ENCODE results near the gene KNDC1. TPM values are rescaled to one million over a fixed set of nuclear protein-coding genes. Genes with fewer than 3 reads are reported as not detected.

The KNDC1 gene
- total RNA-seq, 2 donors from 2014 or later, result 0.19 to 0.26 TPM

DNA sequence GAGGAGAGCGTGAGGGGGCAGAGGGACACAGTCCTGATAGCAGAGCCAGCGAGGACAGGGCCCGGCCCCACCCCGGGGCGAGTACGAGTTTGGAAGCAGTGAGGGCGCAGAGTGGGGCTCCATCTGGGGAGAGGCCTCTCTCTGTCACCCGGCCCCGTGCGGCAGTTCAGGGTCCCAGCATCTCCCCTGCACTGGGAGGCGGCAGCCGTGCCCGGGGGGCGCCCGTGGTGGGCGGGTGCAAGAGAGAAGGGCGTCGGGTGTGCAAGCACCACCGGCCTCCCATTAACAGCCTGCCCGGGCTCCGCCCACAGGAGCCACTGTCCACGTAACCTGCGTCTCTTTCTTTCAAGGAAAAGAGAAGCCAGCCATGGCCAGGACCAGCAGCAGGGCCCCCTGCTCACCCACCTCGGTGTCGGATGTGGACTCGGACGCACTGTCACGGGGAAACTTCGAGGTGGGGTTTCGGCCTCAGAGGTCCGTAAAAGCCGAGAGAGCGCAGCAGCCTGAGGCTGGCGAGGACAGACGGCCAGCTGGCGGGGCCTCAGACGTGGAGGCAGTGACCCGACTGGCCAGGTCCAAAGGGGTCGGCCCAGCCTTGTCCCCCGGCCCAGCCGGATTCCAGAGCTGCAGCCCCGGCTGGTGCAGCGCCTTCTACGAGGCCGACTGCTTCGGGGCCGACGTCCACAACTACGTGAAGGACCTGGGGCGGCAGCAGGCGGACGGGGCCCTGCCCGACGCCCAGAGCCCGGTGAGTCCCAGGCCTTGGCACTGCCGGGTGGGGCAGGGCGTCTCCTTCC is 41.3 kb downstream of the KNDC1 start:
- no peaks in the 10 kb centered on the region for H3K4me1 Mint-ChIP-seq
- no peak overlapping the region for H3K4me3 Mint-ChIP-seq
- H3K9me3 Mint-ChIP-seq, result no peaks in the 10 kb centered on the region
- H3K36me3 Mint-ChIP-seq (ENCODE audit: low read depth), result no peaks in the 10 kb centered on the region
- no peaks in the 10 kb centered on the region for H3K27me3 Mint-ChIP-seq
- no peak for ATAC-seq (replicated peaks)
- H3K27ac Mint-ChIP-seq, result no peak overlapping the region

DNA sequence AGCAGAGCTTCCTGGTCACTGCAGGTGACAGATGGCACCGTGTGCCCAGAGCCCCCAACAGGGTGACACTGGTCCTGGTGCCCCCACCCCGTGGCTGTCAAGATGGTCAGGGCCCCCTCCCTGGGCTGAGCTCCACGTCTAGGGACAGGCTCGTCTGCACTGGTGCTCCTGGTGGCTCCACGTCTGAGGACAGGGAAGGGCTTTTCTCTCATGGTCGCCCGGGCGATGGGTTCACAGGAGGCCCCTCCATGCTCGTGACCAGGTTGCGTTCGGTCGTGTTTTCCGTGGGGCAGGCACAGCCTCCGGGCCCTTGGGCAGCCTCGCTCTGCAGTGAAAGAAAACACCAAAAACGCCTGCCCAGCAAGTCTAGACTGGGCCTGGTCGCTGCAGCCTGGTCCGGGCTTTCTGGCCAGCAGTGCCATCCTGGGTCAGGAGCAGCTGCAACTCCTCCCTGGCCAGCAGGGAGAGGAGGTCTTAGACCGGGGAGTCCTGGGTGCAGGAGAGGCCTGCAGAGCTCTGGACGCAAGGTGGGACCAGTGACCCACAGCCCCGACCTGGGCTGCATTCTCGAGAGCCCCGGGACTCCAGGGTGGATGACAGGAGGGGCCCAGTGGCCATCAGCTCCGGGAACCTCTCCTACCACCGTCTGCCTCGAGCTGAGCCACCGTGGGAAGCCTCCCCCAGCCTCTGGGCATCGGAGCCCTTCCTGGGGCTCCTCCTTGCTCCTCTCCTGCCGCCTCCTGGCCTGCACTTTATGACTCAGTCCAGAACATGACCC is 42.1 kb downstream of the KNDC1 start:
- Mint-ChIP-seq H3K4me1 (no peaks in the 10 kb centered on the region), H3K36me3 (ENCODE audit: low read depth) (no peaks in the 10 kb centered on the region), H3K9me3 (no peaks in the 10 kb centered on the region), H3K27me3 (no peaks in the 10 kb centered on the region), H3K4me3 (no peak overlapping the region), H3K27ac (no peak overlapping the region)
- no peak for ATAC-seq (replicated peaks)

DNA sequence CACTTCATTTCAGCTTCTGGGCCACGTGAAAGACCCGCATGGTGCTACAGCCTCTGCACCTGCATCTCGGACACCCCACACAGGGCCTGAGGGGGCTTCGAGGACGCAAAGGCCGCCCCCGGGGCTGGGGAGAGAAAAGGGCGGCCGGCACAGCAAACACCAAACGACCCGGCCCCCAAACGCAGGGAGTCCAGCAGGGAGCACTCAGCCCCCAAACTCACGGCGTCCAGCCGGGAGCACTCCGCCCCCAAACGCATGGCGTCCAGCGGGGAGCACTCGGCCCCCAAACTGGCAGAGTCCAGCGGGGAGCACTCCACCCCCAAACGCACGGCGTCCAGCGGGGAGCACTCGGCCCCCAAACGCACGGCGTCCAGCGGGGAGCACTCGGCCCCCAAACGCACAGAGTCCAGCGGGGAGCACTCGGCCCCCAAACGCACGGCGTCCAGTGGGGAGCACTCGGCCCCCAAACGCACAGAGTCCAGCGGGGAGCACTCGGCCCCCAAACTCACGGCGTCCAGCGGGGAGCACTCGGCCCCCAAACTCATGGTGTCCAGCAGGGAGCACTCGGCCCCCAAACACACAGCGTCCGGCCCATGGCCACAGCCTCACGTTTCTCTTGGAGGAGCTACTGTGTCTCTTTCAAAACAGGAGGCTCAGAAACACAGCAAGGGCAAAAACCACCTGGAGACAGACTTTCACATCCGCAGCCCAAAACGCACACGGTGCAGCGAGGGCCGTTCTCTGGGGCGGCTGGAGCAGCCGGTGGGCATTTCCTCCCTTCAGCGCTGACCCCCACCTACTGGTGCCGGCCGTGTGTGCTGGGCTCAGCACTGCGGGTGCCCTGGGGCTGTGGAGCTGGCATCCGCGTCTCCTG is 43.0 kb downstream of the KNDC1 start:
- ATAC-seq (replicated peaks), result no peak
- Mint-ChIP-seq H3K36me3 (ENCODE audit: low read depth) (no peaks in the 10 kb centered on the region), H3K27ac (no peak overlapping the region), H3K4me1 (no peaks in the 10 kb centered on the region), H3K9me3 (no peaks in the 10 kb centered on the region), H3K4me3 (no peak overlapping the region), H3K27me3 (no peaks in the 10 kb centered on the region)

DNA sequence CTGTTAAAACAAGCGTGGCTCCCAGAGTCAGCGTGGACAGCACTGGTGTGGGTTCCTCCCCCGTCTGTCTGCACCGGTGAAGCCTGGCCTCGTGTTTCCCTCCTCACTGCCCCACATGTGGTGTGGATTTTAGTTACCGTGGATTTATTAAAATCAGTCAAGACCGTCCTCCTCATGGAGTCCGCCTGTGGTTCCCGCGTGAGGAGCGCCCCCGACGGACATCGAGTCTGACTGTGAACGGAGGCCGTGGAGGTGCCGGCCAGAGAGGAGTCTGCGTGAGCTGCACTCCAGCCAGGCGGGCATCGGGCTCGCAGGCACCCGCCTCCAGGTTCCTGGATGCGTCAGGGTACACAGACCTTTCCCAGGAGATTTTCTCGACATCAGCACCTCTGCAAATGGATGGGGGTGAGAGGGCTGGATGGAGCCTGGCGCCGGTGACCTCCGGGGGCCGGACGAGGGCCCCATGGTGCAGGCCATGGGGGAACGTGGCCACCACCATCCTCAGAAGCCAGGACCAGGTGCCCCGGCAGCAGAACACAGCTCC is 43.7 kb downstream of the KNDC1 start:
- no peak for ATAC-seq (replicated peaks)
- Mint-ChIP-seq H3K27me3 (no peaks in the 10 kb centered on the region), H3K9me3 (no peaks in the 10 kb centered on the region)

DNA sequence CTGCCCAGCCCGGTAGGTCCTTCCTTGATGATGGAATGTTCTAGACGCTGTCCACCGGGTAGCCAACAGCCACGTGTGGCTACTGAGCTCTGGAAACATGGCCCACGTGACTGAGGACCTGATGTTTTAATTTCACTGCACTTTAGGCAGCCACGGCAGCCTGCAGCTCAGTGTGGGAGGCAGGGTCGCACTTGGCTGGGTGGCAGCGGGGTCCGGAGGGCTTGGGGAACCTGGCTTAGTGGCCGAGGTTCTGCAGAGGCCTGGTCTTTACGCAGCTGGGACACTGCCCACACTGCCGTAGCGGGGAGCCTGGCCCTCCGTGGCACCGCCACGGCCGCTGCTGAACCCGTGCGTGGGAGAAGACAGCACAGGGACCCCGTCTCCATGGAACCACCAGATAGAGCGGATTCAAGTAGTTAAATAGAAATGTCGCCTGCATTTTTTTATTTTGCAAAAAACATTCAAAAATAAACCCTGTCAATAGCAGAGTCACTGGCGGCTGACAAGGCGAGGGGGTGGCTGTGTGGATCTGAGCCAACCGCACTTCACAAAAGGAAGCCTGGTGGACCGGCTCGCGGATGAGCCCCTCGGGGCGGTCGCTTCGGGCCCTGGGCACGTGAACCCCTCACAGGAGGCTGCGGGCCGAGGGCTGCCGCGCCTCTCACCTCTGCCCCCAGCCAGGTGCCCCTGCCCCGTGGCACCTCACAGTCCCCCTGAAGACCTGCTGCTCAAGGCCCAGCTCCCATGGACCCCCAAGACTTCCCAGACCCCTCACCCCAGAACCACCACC is 44.4 kb downstream of the KNDC1 start:
- no peaks in the 10 kb centered on the region for H3K36me3 Mint-ChIP-seq (ENCODE audit: low read depth)
- H3K27ac Mint-ChIP-seq, result no peak overlapping the region
- H3K4me3 Mint-ChIP-seq, result no peak overlapping the region
- no peaks in the 10 kb centered on the region for H3K4me1 Mint-ChIP-seq
- no peak for ATAC-seq (replicated peaks)
- H3K27me3 Mint-ChIP-seq, result no peaks in the 10 kb centered on the region
- no peaks in the 10 kb centered on the region for H3K9me3 Mint-ChIP-seq

More for the DNA sequence above, 43.7 kb downstream of the KNDC1 start:
- no peak overlapping the region for H3K4me3 Mint-ChIP-seq
- no peaks in the 10 kb centered on the region for H3K4me1 Mint-ChIP-seq
- no peak overlapping the region for H3K27ac Mint-ChIP-seq
- no peaks in the 10 kb centered on the region for H3K36me3 Mint-ChIP-seq (ENCODE audit: low read depth)

DNA sequence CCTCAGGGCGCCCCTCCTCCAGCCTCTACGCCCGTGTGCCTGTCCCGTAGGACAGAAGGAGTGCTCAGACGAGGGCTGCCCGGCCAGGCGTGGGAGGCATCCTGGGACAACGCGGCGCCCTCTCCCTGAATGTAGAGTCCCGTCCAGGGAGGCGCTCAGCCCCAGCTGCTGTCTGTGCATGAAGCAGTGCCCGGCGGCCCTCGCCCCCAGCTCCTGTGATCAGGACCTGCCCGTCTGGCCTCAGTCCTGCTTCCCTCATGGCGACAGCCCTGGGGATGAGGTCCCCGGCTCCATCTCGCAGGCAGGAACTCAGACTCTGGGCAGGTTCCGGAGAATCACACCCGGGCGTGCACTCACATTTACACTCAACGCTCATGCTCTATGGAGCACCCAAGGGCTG is 45.1 kb downstream of the KNDC1 start:
- H3K9me3 Mint-ChIP-seq, result no peaks in the 10 kb centered on the region
- H3K27me3 Mint-ChIP-seq, result no peaks in the 10 kb centered on the region
- no peak overlapping the region for H3K27ac Mint-ChIP-seq
- no peak overlapping the region for H3K4me3 Mint-ChIP-seq
- H3K4me1 Mint-ChIP-seq, result no peaks in the 10 kb centered on the region
- no peak for ATAC-seq (replicated peaks)
- no peaks in the 10 kb centered on the region for H3K36me3 Mint-ChIP-seq (ENCODE audit: low read depth)

DNA sequence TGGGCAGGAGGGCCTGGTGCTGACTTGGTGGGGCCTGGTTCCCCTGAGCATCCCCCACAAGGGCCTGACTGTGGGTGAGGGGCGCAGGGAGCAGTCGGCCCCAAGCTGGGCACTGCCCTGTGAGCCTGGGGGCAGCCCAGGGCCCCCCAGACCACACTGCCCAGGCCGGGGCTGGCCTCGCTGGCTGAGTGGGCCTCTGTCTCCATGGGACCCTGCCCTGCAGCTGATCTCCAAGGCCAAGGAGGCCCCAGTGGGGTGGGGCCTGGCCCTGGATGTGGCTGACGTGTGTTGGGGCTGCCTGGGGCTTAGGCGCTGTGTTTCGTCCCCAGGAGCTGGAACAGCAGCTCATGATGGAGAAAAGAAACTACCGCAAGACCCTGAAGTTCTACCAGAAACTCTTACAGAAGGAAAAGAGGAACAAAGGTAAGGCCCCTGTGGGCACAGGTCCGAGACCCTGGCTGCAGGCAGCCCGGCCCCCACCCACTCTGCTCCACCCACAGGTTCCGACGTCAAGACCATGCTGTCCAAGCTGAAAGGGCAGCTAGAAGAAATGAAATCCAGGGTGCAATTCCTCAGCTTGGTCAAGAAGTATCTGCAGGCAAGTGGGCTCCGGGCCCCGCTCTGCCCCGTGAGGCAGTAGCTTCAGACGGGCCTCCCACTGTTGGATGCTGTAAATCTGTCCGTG is 46.5 kb downstream of the KNDC1 start:
- H3K9me3 Mint-ChIP-seq, result no peaks in the 10 kb centered on the region
- H3K27me3 Mint-ChIP-seq, result no peaks in the 10 kb centered on the region
- no peak for ATAC-seq (replicated peaks)
- no peaks in the 10 kb centered on the region for H3K36me3 Mint-ChIP-seq (ENCODE audit: low read depth)
- H3K4me3 Mint-ChIP-seq, result no peak overlapping the region
- H3K4me1 Mint-ChIP-seq, result no peaks in the 10 kb centered on the region
- no peak overlapping the region for H3K27ac Mint-ChIP-seq

DNA sequence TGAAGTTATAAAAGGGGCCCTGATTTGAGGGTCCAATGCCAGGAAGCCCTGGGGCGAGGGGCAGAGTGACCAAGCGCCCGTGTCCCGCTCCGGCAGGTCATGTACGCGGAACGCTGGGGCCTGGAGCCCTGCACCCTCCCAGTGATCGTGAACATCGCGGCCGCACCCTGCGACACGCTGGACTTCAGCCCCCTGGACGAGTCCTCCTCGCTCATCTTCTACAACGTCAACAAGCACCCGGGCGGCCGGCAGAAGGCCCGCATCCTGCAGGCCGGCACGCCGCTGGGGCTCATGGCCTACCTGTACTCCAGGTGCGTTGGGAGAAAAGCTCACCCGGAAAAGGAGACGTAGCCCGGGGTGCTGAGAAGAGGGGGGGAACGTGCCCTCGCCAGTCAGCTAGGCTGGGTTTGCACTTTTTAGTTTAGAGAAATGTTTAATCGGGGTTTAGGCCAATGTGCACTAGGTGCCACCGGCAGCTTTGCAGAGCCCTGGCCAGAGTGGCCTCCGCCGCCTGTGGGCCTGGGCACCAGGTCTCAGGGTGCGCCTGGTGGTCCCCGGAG is 47.1 kb downstream of the KNDC1 start:
- no peaks in the 10 kb centered on the region for H3K9me3 Mint-ChIP-seq
- H3K27ac Mint-ChIP-seq, result no peak overlapping the region
- ATAC-seq (replicated peaks), result no peak
- no peak overlapping the region for H3K4me3 Mint-ChIP-seq
- no peaks in the 10 kb centered on the region for H3K27me3 Mint-ChIP-seq
- H3K4me1 Mint-ChIP-seq, result no peaks in the 10 kb centered on the region
- H3K36me3 Mint-ChIP-seq (ENCODE audit: low read depth), result no peaks in the 10 kb centered on the region

DNA sequence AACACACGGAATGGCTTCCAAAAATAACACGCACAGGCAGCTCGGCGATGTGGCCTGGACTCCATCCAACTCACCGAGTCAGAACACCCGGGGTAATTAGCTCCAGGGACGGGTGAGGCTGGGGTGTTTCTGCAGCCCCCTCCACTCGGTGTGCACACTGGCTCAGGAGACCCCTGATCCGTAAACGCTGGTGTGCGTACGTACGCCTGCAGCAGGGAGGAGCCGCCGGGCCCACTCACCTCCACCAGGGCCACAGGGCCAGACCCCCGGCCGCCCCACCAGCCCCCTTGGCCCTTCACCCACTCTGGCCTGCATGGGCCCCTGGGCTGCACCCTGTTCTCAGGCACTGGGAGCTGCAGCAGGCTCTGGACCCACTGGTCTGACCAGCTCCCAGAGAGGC is 47.6 kb downstream of the KNDC1 start:
- Mint-ChIP-seq H3K36me3 (ENCODE audit: low read depth) (no peaks in the 10 kb centered on the region), H3K27me3 (no peaks in the 10 kb centered on the region), H3K9me3 (no peaks in the 10 kb centered on the region), H3K4me1 (no peaks in the 10 kb centered on the region), H3K27ac (no peak overlapping the region), H3K4me3 (no peak overlapping the region)
- ATAC-seq (replicated peaks), result no peak

DNA sequence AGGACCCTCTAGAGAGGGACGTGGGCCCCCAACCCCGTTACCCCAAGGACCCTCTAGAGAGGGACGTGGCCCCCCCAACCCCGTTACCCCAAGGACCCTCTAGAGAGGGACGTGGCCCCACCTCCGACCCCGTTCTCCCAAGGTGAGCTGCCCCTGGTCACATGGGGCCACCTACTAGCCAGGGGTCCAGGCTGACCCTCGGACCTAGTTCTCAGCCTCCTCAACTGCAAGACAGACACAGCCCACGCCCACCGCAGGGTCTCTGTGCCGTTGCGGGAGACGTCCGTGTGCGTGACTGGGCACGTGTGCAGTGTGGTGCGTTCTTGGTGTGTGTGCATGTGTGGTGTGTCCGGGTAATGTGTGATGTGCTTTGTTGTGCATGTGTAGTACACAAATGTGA is 48.4 kb downstream of the KNDC1 start:
- Mint-ChIP-seq H3K4me3 (no peak overlapping the region), H3K27me3 (no peaks in the 10 kb centered on the region), H3K36me3 (ENCODE audit: low read depth) (no peaks in the 10 kb centered on the region), H3K9me3 (no peaks in the 10 kb centered on the region), H3K27ac (no peak overlapping the region), H3K4me1 (no peaks in the 10 kb centered on the region)
- ATAC-seq (replicated peaks), result no peak

DNA sequence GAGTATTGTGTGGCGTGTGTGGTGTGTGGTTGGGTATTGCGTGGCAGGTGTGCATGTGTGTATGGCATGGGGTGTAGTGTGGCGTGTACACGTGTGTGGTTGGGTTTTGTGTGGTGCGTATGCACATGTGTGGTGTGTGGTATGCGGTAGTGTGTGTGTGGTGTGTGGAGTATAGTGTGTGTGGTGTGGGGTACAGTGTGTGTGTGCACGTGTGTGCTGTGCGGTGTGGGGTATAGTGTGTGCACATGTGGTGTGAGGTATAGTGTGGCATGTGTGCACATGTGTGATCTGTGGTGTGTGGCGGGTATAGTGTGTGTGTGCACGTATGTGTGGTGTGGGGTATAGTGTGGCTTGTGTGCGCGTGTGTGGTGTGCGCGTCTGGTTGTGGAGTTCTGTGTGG is 49.1 kb downstream of the KNDC1 start:
- ATAC-seq (replicated peaks), result no peak
- no peaks in the 10 kb centered on the region for H3K9me3 Mint-ChIP-seq
- no peak overlapping the region for H3K27ac Mint-ChIP-seq
- no peaks in the 10 kb centered on the region for H3K36me3 Mint-ChIP-seq (ENCODE audit: low read depth)
- no peak overlapping the region for H3K4me3 Mint-ChIP-seq
- H3K4me1 Mint-ChIP-seq, result no peaks in the 10 kb centered on the region
- H3K27me3 Mint-ChIP-seq, result no peaks in the 10 kb centered on the region

DNA sequence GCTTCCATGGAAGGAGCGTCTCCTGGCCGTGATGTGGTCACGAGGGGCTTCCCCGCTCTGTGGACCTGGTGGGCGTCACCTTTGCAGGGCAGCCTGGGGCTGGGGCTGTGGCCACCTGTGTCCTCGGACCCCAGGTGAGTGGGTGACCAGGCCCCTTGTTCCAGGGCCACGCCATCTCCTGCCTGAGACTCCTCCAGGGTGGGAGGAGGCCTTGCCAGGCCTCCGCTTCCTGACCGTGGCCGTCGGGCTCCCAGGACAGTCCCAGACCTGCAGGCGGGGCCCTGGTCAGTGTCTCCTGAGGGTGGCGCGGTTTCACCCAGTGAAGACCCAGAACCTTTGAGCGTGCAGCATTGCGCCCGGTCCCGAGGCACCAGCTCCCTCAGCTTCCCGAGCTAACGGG is 49.6 kb downstream of the KNDC1 start:
- Mint-ChIP-seq H3K27me3 (no peaks in the 10 kb centered on the region), H3K4me3 (no peak overlapping the region), H3K27ac (no peak overlapping the region), H3K4me1 (no peaks in the 10 kb centered on the region), H3K9me3 (no peaks in the 10 kb centered on the region), H3K36me3 (ENCODE audit: low read depth) (no peaks in the 10 kb centered on the region)
- no peak for ATAC-seq (replicated peaks)

Data from activated T-helper 17 cell treated with anti-CD3 and anti-CD28 coated beads, Interleukin-2, amount 50 U/mL, for 72 hours (primary cell).